Fibroblast of lung (primary cell): ENCODE data around the gene AGK. TPM values are rescaled to one million over a fixed set of nuclear protein-coding genes. Genes with fewer than 3 reads are reported as not detected.
"Not testable (repeated sequence)": the region's sequence is repeated elsewhere in the genome, so short reads cannot be mapped to it uniquely, and the experiment has no call there.

Source experiments
- DNase-seq, 2 donors: peaks; one replicate each; pipeline versions ENCODE4 v3.0.0 to v3.0.0-alpha.2; 2010; ENCODE audit warnings: low read depth in 2 of 2
- H2AFZ ChIP-seq: 2 replicates; pipeline ENCODE4 v1.5.1; 2012; ENCODE audit warnings: low read length, control low read depth, inconsistent platforms
- H3K27ac ChIP-seq: 2 replicates; pipeline ENCODE4 v1.5.1; 2011; ENCODE audit warnings: low read length, control low read depth; ENCODE audit not compliant: insufficient read depth
- H3K27me3 ChIP-seq: 2 replicates; pipeline ENCODE4 v1.5.1; 2011; ENCODE audit warnings: mild to moderate bottlenecking, low read length; ENCODE audit not compliant: control insufficient read depth, insufficient read depth
- H3K36me3 ChIP-seq: 2 replicates; pipeline ENCODE4 v1.5.1; 2011; ENCODE audit warnings: low read length; ENCODE audit not compliant: control insufficient read depth, insufficient read depth
- H3K4me1 ChIP-seq: 2 replicates; pipeline ENCODE4 v1.5.1; 2011; ENCODE audit warnings: low read length; ENCODE audit not compliant: control insufficient read depth, insufficient read depth; ENCODE audit errors: extremely low read depth
- H3K4me2 ChIP-seq: 2 replicates; pipeline ENCODE4 v1.5.1; 2011; ENCODE audit warnings: low read length, control low read depth; ENCODE audit not compliant: insufficient read depth; ENCODE audit errors: extremely low read depth
- H3K4me3 ChIP-seq, 4 experiments: fragments of 200-600 bp in 1 of 4; sonication (generic) in 1 of 4; replicated peaks in 1 of 4; 2 replicates each; pipeline ENCODE4 v1.5.1; 2011 to 2016; ENCODE audit warnings: low read length in 4 of 4, low read depth in 3 of 4, mild to moderate bottlenecking in 3 of 4, control low read depth in 2 of 4, inconsistent platforms in 1 of 4, mixed read lengths in 1 of 4; ENCODE audit not compliant: insufficient read depth in 1 of 4; ENCODE audit errors: control extremely low read depth in 1 of 4
- H3K79me2 ChIP-seq: 2 replicates; pipeline ENCODE4 v1.5.1; 2012; ENCODE audit warnings: mild to moderate bottlenecking, low read length, inconsistent platforms; ENCODE audit not compliant: control insufficient read depth, insufficient read depth
- H3K9ac ChIP-seq: 2 replicates; pipeline ENCODE4 v1.5.1; 2011; ENCODE audit warnings: mild to moderate bottlenecking, low read length, control low read depth; ENCODE audit not compliant: insufficient read depth
- H3K9me3 ChIP-seq: 2 replicates; pipeline ENCODE4 v1.5.1; 2012; ENCODE audit warnings: low read depth, low read length; ENCODE audit not compliant: control insufficient read depth, insufficient read depth
- H4K20me1 ChIP-seq: 2 replicates; pipeline ENCODE4 v1.5.1; 2011; ENCODE audit warnings: low read length; ENCODE audit not compliant: control insufficient read depth, insufficient read depth; ENCODE audit errors: extremely low read depth
- CTCF ChIP-seq, 2 donors: IDR thresholded peaks in 1 of 2; conservative IDR thresholded peaks in 1 of 2; 1 replicate in 1 of 2; 2 replicates in 1 of 2; pipeline ENCODE4 v1.5.1; 2011 to 2012; ENCODE audit warnings: low read length in 2 of 2, control low read depth in 1 of 2, inconsistent platforms in 1 of 2, low read depth in 1 of 2, mild to moderate bottlenecking in 1 of 2
- EZH2 ChIP-seq: IDR thresholded peaks from 2 replicates; pipeline ENCODE4 v1.5.1; 2012; ENCODE audit warnings: low read length, control low read depth, mild to moderate bottlenecking; ENCODE audit errors: missing control alignments
- polyA plus RNA-seq, 2 donors: library from polyadenylated mRNA; depleted of rRNA in 1 of 2; stranded (reverse) in 1 of 2; unstranded in 1 of 2; fragments of >200 nt; gene quantifications; 2 replicates each; pipeline ENCODE4 v1.2.1, GENCODE V29; 2011 to 2012; ENCODE audit warnings: missing spikeins in 1 of 2
- total RNA-seq: library from RNA; depleted of rRNA; stranded (reverse); fragments of >200 nt; gene quantifications from 2 replicates; pipeline ENCODE4 v1.2.1, GENCODE V29; 2014

AGK gene
- total and polyA plus RNA-seq, 2 donors (not counting 1 experiment from before 2014, with no cell fraction given): 20.8 to 42.5 TPM

- Histone ChIP-seq H4K20me1 (no peaks in the 10 kb centered on the region), H3K27ac (no peak overlapping the region), H3K4me2 (no peak overlapping the region), H3K4me3 (no peak overlapping the region), H3K27me3 (no peaks in the 10 kb centered on the region), H3K9me3 (no peaks in the 10 kb centered on the region), H2AFZ (no peak overlapping the region), H3K4me1 (no peaks in the 10 kb centered on the region), H3K36me3 (no peaks in the 10 kb centered on the region), H3K9ac (no peak overlapping the region), H3K79me2 (no peaks in the 10 kb centered on the region)
- TF ChIP-seq EZH2 (no peak), CTCF (conservative IDR thresholded peaks at IDR 0.05 in 1 of 2, IDR thresholded peaks at IDR 0.05 in 1 of 2; ENCODE audit: low read depth in 1 of 2, low read length in 2 of 2) (no peak)
- DNase-seq: peak in 1 of 2 donors; percentile 47
These were observed 95.7 kb downstream of the AGK start for GRCh38 chr7:141646826-141647480.

GRCh38 chr7:141647701-141648100 lies 96.5 kb downstream of the AGK start:
- not testable (repeated sequence) for DNase-seq, H3K79me2 ChIP-seq, H3K4me2 ChIP-seq, H4K20me1 ChIP-seq, H3K9ac ChIP-seq, H3K4me3 ChIP-seq, H3K4me1 ChIP-seq, H3K27me3 ChIP-seq, H2AFZ ChIP-seq, H3K27ac ChIP-seq, H3K36me3 ChIP-seq, H3K9me3 ChIP-seq

GRCh38 chr7:141648276-141649114 lies 97.3 kb downstream of the AGK start:
- no peak overlapping the region for H3K4me3 ChIP-seq
- H3K4me1 ChIP-seq: no peaks in the 10 kb centered on the region
- H3K9ac ChIP-seq: no peak overlapping the region
- no peaks in the 10 kb centered on the region for H3K36me3 ChIP-seq
- no peak for TF ChIP-seq CTCF (conservative IDR thresholded peaks at IDR 0.05 in 1 of 2, IDR thresholded peaks at IDR 0.05 in 1 of 2; ENCODE audit: low read depth in 1 of 2, low read length in 2 of 2)
- H4K20me1 ChIP-seq: no peaks in the 10 kb centered on the region
- H3K4me2 ChIP-seq: no peak overlapping the region
- H3K9me3 ChIP-seq: no peaks in the 10 kb centered on the region
- no peak overlapping the region for H2AFZ ChIP-seq
- H3K79me2 ChIP-seq: no peaks in the 10 kb centered on the region
- no peak overlapping the region for H3K27ac ChIP-seq
- no peaks in the 10 kb centered on the region for H3K27me3 ChIP-seq
- peak in 1 of 2 donors; percentile 9 for DNase-seq
